Osteoblast (primary cell): ENCODE data around the gene PTPRN2. TPM values are rescaled to one million over a fixed set of nuclear protein-coding genes. Genes with fewer than 3 reads are reported as not detected.

ENCODE experiments used
- DNase-seq: peaks from one replicate; pipeline ENCODE4 v3.0.0; 2011; ENCODE audit warnings: low spot score, mixed read lengths; ENCODE audit not compliant: insufficient read length; ENCODE audit errors: missing footprints
- H2AFZ ChIP-seq: 2 replicates; pipeline ENCODE4 v1.6.0; 2011; ENCODE audit warnings: mild to moderate bottlenecking, low read length
- H3K27ac ChIP-seq: 2 replicates; pipeline ENCODE4 v1.5.1; 2011; ENCODE audit warnings: mild to moderate bottlenecking, low read depth, low read length, moderate library complexity
- H3K27me3 ChIP-seq: 2 replicates; pipeline ENCODE4 v1.6.0; 2012; ENCODE audit warnings: mild to moderate bottlenecking, control low read depth, inconsistent platforms, low read length, moderate library complexity; ENCODE audit not compliant: insufficient read depth
- H3K36me3 ChIP-seq: 2 replicates; pipeline ENCODE4 v1.5.1; 2011; ENCODE audit warnings: mild to moderate bottlenecking, low read length, control low read depth, moderate library complexity; ENCODE audit not compliant: insufficient read depth
- H3K4me1 ChIP-seq: 2 replicates; pipeline ENCODE4 v1.5.1; 2011; ENCODE audit warnings: mild to moderate bottlenecking, low read length, control low read depth, moderate library complexity; ENCODE audit not compliant: insufficient read depth
- H3K4me2 ChIP-seq: 2 replicates; pipeline ENCODE4 v1.6.0; 2011; ENCODE audit warnings: mild to moderate bottlenecking, low read length; ENCODE audit not compliant: insufficient read depth
- H3K4me3 ChIP-seq: fragments of 200-600 bp; sonication (generic); 3 replicates; pipeline ENCODE4 v1.5.1; 2012; ENCODE audit warnings: mild to moderate bottlenecking, low read length, inconsistent platforms; ENCODE audit not compliant: insufficient read depth
- H3K79me2 ChIP-seq: 2 replicates; pipeline ENCODE4 v1.6.0; 2012; ENCODE audit warnings: mild to moderate bottlenecking, low read length, control low read depth, inconsistent platforms; ENCODE audit not compliant: insufficient read depth
- H3K9me3 ChIP-seq: 2 replicates; pipeline ENCODE4 v1.5.1; 2011; ENCODE audit warnings: low read depth, low read length, control low read depth
- H4K20me1 ChIP-seq: 2 replicates; pipeline ENCODE4 v1.6.0; 2012; ENCODE audit warnings: mild to moderate bottlenecking, low read length, control low read depth; ENCODE audit not compliant: insufficient read depth
- total RNA-seq: library from RNA; depleted of rRNA; stranded (reverse); fragments of >200 nt; gene quantifications from 2 replicates; pipeline ENCODE4 v1.2.3, GENCODE V29; 2012
- TF ChIP-seq, protein P1 (sequence below): IDR thresholded peaks from 2 replicates; pipeline ENCODE4 v1.5.1; 2011; ENCODE audit warnings: mild to moderate bottlenecking, low read depth, low read length, moderate library complexity; ENCODE audit errors: extremely low read depth

PTPRN2 gene
- total RNA-seq, 1 donor = 0.36 TPM

DNA sequence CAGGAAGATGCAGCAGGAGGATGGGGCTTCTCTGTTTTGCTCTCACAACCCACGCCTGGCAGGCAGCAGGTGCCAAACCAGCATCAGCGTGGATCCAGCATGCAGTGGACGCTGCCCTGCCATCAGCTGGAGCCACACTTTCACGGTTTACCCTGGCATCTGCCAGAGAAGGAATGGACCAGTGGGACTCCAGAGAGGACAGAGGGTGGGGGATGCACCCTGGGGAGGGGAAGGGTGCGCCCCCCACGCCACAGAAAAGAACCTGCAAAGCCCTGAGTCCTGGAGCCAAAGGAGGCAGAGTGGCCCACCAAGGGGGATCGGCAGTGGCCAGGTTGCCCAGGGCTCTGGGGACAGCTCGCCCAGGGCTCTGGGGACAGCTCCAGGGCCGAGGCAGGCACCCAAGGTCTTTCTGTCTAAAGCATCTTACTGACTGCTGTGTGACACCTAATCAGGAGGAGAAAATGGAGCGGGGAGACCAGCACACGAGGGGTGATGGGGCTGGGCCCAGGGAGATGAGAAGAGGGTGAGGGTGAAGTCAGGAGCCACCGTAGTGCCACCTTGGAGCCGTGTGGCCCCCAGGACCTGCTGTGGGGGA, 1025.7 kb downstream of the PTPRN2 start:
- H3K9me3 ChIP-seq = no peaks in the 10 kb centered on the region
- TF ChIP-seq, protein P1, sequence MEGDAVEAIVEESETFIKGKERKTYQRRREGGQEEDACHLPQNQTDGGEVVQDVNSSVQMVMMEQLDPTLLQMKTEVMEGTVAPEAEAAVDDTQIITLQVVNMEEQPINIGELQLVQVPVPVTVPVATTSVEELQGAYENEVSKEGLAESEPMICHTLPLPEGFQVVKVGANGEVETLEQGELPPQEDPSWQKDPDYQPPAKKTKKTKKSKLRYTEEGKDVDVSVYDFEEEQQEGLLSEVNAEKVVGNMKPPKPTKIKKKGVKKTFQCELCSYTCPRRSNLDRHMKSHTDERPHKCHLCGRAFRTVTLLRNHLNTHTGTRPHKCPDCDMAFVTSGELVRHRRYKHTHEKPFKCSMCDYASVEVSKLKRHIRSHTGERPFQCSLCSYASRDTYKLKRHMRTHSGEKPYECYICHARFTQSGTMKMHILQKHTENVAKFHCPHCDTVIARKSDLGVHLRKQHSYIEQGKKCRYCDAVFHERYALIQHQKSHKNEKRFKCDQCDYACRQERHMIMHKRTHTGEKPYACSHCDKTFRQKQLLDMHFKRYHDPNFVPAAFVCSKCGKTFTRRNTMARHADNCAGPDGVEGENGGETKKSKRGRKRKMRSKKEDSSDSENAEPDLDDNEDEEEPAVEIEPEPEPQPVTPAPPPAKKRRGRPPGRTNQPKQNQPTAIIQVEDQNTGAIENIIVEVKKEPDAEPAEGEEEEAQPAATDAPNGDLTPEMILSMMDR = no peak
- DNase-seq = no peak

DNA sequence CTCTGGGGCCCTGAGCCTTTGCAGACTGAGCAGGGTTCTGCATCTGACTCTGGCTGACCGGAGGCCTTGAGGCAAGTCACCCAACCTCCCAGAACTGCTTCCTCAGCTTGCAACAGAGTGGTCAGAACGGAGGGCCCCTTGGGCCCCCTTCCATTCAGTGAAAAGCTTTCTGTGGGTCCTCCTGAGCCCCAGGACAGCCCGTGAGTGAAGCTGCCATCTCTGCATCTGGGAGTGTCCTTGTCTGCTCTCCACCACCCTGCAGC, 1026.2 kb downstream of the PTPRN2 start:
- Histone ChIP-seq H3K27me3 (no peaks in the 10 kb centered on the region), H3K4me2 (no peak overlapping the region), H3K27ac (no peak overlapping the region), H3K79me2 (no peaks in the 10 kb centered on the region), H3K9me3 (no peaks in the 10 kb centered on the region), H3K4me1 (no peaks in the 10 kb centered on the region), H3K4me3 (no peak overlapping the region), H4K20me1 (no peaks in the 10 kb centered on the region), H3K36me3 (no peaks in the 10 kb centered on the region), H2AFZ (no peak overlapping the region)
- TF ChIP-seq, protein P1 = no peak
- no peak for DNase-seq

More for the DNA sequence above, 1025.7 kb downstream of the PTPRN2 start:
- H3K79me2 ChIP-seq = no peaks in the 10 kb centered on the region
- no peak overlapping the region for H3K27ac ChIP-seq
- no peaks in the 10 kb centered on the region for H3K36me3 ChIP-seq
- no peaks in the 10 kb centered on the region for H3K4me1 ChIP-seq
- H2AFZ ChIP-seq = no peak overlapping the region
- H3K27me3 ChIP-seq = no peaks in the 10 kb centered on the region
- H4K20me1 ChIP-seq = no peaks in the 10 kb centered on the region
- H3K4me3 ChIP-seq = no peak overlapping the region
- no peak overlapping the region for H3K4me2 ChIP-seq

DNA sequence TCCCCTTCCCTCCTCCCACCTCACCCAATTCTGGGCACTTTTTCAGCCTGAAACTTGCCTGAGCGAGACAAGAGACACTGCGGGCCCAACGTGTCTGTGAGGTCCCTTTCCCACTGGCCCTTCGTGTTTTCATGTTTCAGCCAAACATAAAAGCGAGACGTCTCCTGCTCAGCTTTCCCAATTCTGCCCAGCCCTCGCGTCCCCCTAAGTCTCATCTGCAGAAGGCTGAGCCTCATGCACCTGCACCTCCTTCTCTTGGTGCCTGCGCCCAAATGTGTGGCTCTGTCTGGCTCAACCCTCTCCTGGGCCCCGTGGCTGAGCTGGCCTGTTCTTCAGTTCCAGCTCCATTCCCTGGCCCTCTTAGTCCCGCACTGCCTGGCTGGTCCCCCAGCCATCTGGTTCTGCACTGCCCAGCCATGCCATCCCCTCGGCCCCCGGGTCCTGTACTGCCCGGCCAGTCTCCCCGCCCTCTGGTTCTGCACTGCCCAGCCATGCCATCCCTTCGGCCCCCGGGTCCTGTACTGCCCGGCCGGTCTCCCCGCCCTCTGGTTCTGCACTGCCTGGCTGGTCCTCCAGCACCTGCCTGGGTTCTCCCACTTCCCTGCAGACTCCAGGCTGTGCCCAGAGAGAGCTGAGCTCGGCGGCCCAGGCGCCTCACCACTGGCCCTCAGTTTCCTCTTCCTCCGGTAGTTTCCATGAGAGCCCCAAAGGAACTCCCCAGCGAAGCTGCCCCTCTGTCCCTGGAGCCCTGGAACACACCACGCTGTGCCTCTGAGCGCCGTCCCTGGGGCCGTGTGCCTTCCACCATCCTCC, 1026.7 kb downstream of the PTPRN2 start:
- no peak for DNase-seq
- TF ChIP-seq, protein P1 = no peak
- H2AFZ ChIP-seq = no peak overlapping the region
- H4K20me1 ChIP-seq = no peaks in the 10 kb centered on the region
- H3K79me2 ChIP-seq = no peaks in the 10 kb centered on the region
- no peak overlapping the region for H3K4me3 ChIP-seq
- H3K4me2 ChIP-seq = no peak overlapping the region
- no peaks in the 10 kb centered on the region for H3K36me3 ChIP-seq
- H3K27ac ChIP-seq = no peak overlapping the region
- peaks cover 5% of the 10 kb centered on the region for H3K9me3 ChIP-seq
- no peaks in the 10 kb centered on the region for H3K27me3 ChIP-seq
- no peaks in the 10 kb centered on the region for H3K4me1 ChIP-seq

DNA sequence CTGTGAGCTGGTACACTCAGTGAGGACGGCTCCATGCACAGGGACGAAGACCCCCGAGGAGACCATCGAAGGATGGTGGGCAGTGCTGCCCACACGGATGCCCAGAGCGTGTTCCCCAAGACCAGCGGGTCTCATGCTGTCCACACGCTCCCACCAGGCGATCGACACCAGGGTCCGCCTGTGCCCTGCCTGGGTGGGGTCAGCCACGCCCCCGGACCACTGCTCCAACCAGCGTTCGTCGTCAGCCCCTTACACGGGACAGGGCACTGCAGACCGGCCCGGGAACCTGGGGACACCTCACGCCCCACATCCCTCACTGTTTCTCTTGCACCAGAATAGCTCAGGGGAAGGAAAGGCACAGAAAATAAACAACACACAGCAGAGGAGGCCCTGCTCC, 1027.4 kb downstream of the PTPRN2 start:
- TF ChIP-seq, protein P1 = no peak
- no peaks in the 10 kb centered on the region for H3K4me1 ChIP-seq
- H3K27ac ChIP-seq = no peak overlapping the region
- no peaks in the 10 kb centered on the region for H3K27me3 ChIP-seq
- H3K36me3 ChIP-seq = no peaks in the 10 kb centered on the region
- H3K4me3 ChIP-seq = no peak overlapping the region
- no peak overlapping the region for H3K4me2 ChIP-seq
- H4K20me1 ChIP-seq = no peaks in the 10 kb centered on the region
- H3K79me2 ChIP-seq = no peaks in the 10 kb centered on the region
- H2AFZ ChIP-seq = no peak overlapping the region
- peaks cover 6% of the 10 kb centered on the region for H3K9me3 ChIP-seq
- peak; percentile 58 for DNase-seq
